ENCODE results near the gene SBSN.

SBSN gene

DNA sequence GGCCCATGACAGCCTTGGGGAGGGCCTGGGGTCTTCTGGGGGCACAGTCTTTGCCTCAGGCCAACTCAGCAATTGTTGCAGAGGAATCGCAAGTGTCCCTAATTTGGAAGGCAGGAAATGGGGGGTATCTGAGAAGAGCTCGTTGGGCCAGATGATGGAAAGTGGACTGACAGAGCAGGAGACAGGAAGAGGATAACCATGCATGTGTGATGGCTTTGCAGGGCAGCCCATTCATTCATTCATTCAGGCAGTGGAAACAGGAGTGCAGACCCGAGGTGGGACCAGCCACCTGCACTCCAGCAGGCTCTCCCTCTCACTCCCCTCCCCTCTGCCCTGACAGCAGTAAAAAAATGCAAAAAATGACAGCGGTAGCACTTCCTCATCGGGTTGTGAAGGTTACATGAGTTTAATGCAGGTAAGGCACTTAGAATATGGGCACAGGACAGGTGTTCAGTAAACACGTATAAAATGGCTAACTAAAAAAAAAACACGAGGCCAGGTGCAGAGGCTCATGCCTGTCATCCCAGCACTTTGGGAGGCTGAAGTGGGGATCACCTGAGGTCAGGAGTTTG lies 12.3 kb upstream of the SBSN start:
- TF ChIP-seq ZBTB7A (IDR thresholded peaks at IDR 0.05; ENCODE audit: low read depth) (no peak), TCF12 (IDR thresholded peaks at IDR 0.05; ENCODE audit: low read depth) (no peak), NFIC (IDR thresholded peaks at IDR 0.05) (no peak), TAF1 (IDR thresholded peaks at IDR 0.05; ENCODE audit: low read depth) (no peak), YY1 (IDR thresholded peaks at IDR 0.05; ENCODE audit: low read depth) (no peak), EGR1 (IDR thresholded peaks at IDR 0.05) (no peak), EP300 (IDR thresholded peaks at IDR 0.05; ENCODE audit: borderline replicate concordance) (no peak), CREB1 (IDR thresholded peaks at IDR 0.05; ENCODE audit: low read depth) (no peak), FOXM1 (IDR thresholded peaks at IDR 0.05; ENCODE audit: borderline replicate concordance, low read depth) (no peak), CEBPB (IDR thresholded peaks at IDR 0.05) (no peak), RAD21 (IDR thresholded peaks at IDR 0.05; ENCODE audit: low read depth) (no peak)
- TF ChIP-seq, protein P1, sequence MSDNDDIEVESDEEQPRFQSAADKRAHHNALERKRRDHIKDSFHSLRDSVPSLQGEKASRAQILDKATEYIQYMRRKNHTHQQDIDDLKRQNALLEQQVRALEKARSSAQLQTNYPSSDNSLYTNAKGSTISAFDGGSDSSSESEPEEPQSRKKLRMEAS (IDR thresholded peaks at IDR 0.05): no peak
- TF ChIP-seq, protein P2, sequence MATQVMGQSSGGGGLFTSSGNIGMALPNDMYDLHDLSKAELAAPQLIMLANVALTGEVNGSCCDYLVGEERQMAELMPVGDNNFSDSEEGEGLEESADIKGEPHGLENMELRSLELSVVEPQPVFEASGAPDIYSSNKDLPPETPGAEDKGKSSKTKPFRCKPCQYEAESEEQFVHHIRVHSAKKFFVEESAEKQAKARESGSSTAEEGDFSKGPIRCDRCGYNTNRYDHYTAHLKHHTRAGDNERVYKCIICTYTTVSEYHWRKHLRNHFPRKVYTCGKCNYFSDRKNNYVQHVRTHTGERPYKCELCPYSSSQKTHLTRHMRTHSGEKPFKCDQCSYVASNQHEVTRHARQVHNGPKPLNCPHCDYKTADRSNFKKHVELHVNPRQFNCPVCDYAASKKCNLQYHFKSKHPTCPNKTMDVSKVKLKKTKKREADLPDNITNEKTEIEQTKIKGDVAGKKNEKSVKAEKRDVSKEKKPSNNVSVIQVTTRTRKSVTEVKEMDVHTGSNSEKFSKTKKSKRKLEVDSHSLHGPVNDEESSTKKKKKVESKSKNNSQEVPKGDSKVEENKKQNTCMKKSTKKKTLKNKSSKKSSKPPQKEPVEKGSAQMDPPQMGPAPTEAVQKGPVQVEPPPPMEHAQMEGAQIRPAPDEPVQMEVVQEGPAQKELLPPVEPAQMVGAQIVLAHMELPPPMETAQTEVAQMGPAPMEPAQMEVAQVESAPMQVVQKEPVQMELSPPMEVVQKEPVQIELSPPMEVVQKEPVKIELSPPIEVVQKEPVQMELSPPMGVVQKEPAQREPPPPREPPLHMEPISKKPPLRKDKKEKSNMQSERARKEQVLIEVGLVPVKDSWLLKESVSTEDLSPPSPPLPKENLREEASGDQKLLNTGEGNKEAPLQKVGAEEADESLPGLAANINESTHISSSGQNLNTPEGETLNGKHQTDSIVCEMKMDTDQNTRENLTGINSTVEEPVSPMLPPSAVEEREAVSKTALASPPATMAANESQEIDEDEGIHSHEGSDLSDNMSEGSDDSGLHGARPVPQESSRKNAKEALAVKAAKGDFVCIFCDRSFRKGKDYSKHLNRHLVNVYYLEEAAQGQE (IDR thresholded peaks at IDR 0.05; ENCODE audit: low read depth): no peak

DNA sequence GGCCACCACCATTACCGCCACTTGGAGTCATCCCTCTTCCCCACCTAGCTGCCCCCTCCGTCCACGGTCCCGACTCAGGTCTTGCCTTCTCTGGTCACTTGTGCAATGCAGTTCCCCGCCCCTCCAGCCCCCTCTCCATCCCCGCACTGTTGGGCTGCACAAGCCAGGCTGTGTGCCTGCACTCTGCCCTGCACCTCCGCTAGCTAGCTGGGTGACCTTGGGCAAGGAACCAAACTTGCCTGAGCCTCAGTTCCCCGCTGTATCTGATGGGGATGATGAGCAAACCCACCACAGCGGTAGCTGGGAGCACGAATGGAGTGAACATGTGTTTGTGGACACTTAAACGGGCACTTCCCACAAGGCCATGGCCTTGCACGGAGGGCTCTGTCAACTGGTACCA lies 11.7 kb upstream of the SBSN start:
- no peak for TF ChIP-seq RAD21 (IDR thresholded peaks at IDR 0.05; ENCODE audit: low read depth)
- TF ChIP-seq CREB1 (IDR thresholded peaks at IDR 0.05; ENCODE audit: low read depth): no peak
- no peak for TF ChIP-seq TCF12 (IDR thresholded peaks at IDR 0.05; ENCODE audit: low read depth)
- TF ChIP-seq EGR1 (IDR thresholded peaks at IDR 0.05): no peak
- no peak for TF ChIP-seq FOXM1 (IDR thresholded peaks at IDR 0.05; ENCODE audit: borderline replicate concordance, low read depth)
- TF ChIP-seq ZBTB7A (IDR thresholded peaks at IDR 0.05; ENCODE audit: low read depth): no peak
- TF ChIP-seq CEBPB (IDR thresholded peaks at IDR 0.05): no peak
- no peak for TF ChIP-seq EP300 (IDR thresholded peaks at IDR 0.05; ENCODE audit: borderline replicate concordance)
- TF ChIP-seq, protein P1 (IDR thresholded peaks at IDR 0.05): no peak
- no peak for TF ChIP-seq YY1 (IDR thresholded peaks at IDR 0.05; ENCODE audit: low read depth)
- no peak for TF ChIP-seq TAF1 (IDR thresholded peaks at IDR 0.05; ENCODE audit: low read depth)
- TF ChIP-seq TEAD4 (IDR thresholded peaks at IDR 0.05): no peak
- TF ChIP-seq, protein P3, sequence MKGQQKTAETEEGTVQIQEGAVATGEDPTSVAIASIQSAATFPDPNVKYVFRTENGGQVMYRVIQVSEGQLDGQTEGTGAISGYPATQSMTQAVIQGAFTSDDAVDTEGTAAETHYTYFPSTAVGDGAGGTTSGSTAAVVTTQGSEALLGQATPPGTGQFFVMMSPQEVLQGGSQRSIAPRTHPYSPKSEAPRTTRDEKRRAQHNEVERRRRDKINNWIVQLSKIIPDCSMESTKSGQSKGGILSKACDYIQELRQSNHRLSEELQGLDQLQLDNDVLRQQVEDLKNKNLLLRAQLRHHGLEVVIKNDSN (IDR thresholded peaks at IDR 0.05): no peak
- TF ChIP-seq NFIC (IDR thresholded peaks at IDR 0.05): no peak

DNA sequence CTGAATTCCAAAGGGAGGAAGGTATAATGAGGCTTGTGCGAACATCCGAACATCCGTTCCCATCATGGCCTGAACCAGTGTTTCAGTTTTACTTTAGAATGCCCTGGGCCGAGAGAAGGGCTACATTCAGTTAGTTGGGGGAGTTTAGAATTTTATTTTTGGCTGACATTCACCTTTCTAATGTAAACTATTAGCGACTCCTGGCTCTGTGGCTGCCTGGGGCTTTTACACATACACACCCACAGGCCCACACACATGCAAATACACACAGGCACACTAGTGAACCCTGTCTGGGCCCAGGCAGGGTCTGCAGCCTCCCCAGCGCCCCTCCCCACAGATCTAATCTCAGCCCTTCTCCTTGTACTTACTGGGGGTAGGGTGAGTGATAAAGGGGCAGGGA lies 11.2 kb upstream of the SBSN start:
- TF ChIP-seq YY1 (IDR thresholded peaks at IDR 0.05; ENCODE audit: low read depth) (no peak), CEBPB (IDR thresholded peaks at IDR 0.05) (no peak), ZBTB7A (IDR thresholded peaks at IDR 0.05; ENCODE audit: low read depth) (no peak), TCF12 (IDR thresholded peaks at IDR 0.05; ENCODE audit: low read depth) (no peak), FOXM1 (IDR thresholded peaks at IDR 0.05; ENCODE audit: borderline replicate concordance, low read depth) (no peak), NFIC (IDR thresholded peaks at IDR 0.05) (no peak), RAD21 (IDR thresholded peaks at IDR 0.05; ENCODE audit: low read depth) (no peak), EGR1 (IDR thresholded peaks at IDR 0.05) (no peak), EP300 (IDR thresholded peaks at IDR 0.05; ENCODE audit: borderline replicate concordance) (no peak)
- TF ChIP-seq, protein P3 (IDR thresholded peaks at IDR 0.05): no peak
- TF ChIP-seq, protein P1 (IDR thresholded peaks at IDR 0.05): no peak

DNA sequence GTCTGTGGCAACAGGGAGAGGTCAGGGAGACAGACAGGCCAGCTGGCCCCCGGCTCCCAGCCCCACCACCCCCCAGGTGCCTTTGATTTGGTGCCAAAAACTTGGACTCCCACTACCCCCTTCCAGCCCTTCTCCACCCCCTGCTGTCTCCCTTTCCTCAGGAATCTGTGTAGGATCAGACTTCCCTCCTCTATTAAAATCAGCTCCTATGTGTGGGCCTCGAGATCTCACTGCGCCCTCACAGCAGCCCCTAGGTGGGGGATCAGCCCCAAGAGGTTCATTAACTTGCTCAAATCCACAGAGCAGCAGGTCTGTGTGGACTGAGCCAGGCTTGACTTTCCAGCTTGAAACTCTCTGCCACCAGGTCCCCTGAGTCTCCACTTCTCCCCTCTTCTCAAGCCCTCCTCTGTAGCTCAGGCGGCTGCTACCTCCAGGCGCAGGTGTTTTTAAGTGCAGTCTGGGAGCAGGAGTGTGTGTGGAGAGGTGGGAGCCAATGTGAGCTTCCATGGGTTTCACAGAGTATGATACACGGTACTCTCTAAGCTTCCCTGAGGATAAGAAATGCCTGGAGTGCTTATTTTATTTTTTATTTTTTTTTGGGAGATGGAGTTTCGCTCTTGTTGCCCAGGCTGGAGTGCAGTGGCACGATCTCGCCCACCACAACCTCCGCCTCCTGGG lies 6.8 kb upstream of the SBSN start:
- no peak for TF ChIP-seq FOXM1 (IDR thresholded peaks at IDR 0.05; ENCODE audit: borderline replicate concordance, low read depth)

DNA sequence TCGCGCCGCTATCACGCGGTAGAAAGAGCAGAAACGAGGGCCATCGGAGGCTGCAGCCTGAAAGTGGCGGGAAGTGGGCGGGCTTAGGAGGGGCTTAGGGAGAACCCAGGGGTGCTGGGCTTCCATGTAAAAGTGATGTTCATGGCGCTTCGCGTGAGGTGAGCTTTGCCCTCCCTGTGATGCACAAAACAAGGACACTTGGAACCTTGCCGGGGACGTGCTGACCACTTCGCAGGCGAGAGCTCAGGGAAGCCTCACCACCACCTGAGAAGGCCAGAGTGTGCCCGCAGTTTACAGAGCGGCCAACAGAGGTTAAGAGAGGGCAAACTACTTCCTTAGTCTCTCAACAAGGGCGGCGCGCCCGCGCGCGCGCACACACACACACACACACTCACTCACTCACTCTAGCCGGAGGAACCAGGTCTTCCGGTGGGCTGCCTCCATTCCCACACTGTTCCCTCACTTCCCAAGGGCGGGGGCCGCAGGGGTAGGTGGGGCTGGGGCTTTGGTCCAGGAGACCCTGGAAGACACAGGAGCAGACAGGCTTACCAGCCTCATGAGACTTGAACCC lies 5.8 kb upstream of the SBSN start:
- TF ChIP-seq NFIC (IDR thresholded peaks at IDR 0.05) (no peak), YY1 (IDR thresholded peaks at IDR 0.05; ENCODE audit: low read depth) (no peak), TAF1 (IDR thresholded peaks at IDR 0.05; ENCODE audit: low read depth) (no peak), TCF12 (IDR thresholded peaks at IDR 0.05; ENCODE audit: low read depth) (no peak), EGR1 (IDR thresholded peaks at IDR 0.05) (no peak), TEAD4 (IDR thresholded peaks at IDR 0.05) (no peak), EP300 (IDR thresholded peaks at IDR 0.05; ENCODE audit: borderline replicate concordance) (no peak), FOXM1 (IDR thresholded peaks at IDR 0.05; ENCODE audit: borderline replicate concordance, low read depth) (no peak), RAD21 (IDR thresholded peaks at IDR 0.05; ENCODE audit: low read depth) (no peak), ZBTB7A (IDR thresholded peaks at IDR 0.05; ENCODE audit: low read depth) (no peak), CEBPB (IDR thresholded peaks at IDR 0.05) (no peak), CREB1 (IDR thresholded peaks at IDR 0.05; ENCODE audit: low read depth) (no peak)
- TF ChIP-seq, protein P3 (IDR thresholded peaks at IDR 0.05): no peak
- TF ChIP-seq, protein P2 (IDR thresholded peaks at IDR 0.05; ENCODE audit: low read depth): no peak
- TF ChIP-seq, protein P1 (IDR thresholded peaks at IDR 0.05): no peak
